NCI-H1436 (cell line): ENCODE measurements around the gene SPATA31E1.
"Not testable (repeated sequence)": the region's sequence is repeated elsewhere in the genome, so short reads cannot be mapped to it uniquely, and the experiment has no call there.

Experiments
- DNase-seq: peaks from one replicate; lab custom pipeline; 2025; lab: John Stamatoyannopoulos, UW

Gene SPATA31E1

GRCh38 chr9:87886210-87886932 is 3.7 kb downstream of the SPATA31E1 start:
- no peak for DNase-seq

- DNase-seq, result no peak
Measured at GRCh38 chr9:87886933-87887505, 4.3 kb downstream of the SPATA31E1 start.

- DNase-seq, result no peak
Measured at GRCh38 chr9:87887661-87888480, 5.2 kb downstream of the SPATA31E1 start.

GRCh38 chr9:87888501-87888900 is 5.8 kb downstream of the SPATA31E1 start:
- DNase-seq, result no peak

GRCh38 chr9:87889065-87889881 is 6.6 kb downstream of the SPATA31E1 start:
- DNase-seq, result no peak

GRCh38 chr9:87889882-87890252 is 7.2 kb downstream of the SPATA31E1 start:
- no peak for DNase-seq

- DNase-seq, result no peak
Measured at GRCh38 chr9:87890837-87891236, 8.2 kb downstream of the SPATA31E1 start.

- no peak for DNase-seq
Measured at GRCh38 chr9:87891754-87892153, 9.1 kb downstream of the SPATA31E1 start.

GRCh38 chr9:87892956-87893355 is 10.3 kb downstream of the SPATA31E1 start:
- DNase-seq, result no peak

GRCh38 chr9:87894998-87895625 is 12.4 kb downstream of the SPATA31E1 start:
- no peak for DNase-seq

GRCh38 chr9:87896891-87897290 is 14.2 kb downstream of the SPATA31E1 start:
- no peak for DNase-seq

GRCh38 chr9:87898151-87898550 is 15.5 kb downstream of the SPATA31E1 start:
- no peak for DNase-seq

- not testable (repeated sequence) for DNase-seq
Measured at GRCh38 chr9:87902371-87902770, 19.7 kb downstream of the SPATA31E1 start.

GRCh38 chr9:87909310-87910041 is 26.8 kb downstream of the SPATA31E1 start:
- no peak for DNase-seq

- no peak for DNase-seq
Measured at GRCh38 chr9:87910821-87911220, 28.1 kb downstream of the SPATA31E1 start.

GRCh38 chr9:87917662-87918061 is 35.0 kb downstream of the SPATA31E1 start, which contains the start of gene SPATA31C1:
TSS of gene SPATA31C1 (plus strand) at chr9:87917962.
- not testable (repeated sequence) for DNase-seq

GRCh38 chr9:87919013-87919412 is 36.3 kb downstream of the SPATA31E1 start:
- not testable (repeated sequence) for DNase-seq

- DNase-seq, result not testable (repeated sequence)
Measured at GRCh38 chr9:87921561-87921960, 38.9 kb downstream of the SPATA31E1 start.

GRCh38 chr9:87923012-87923411 is 40.3 kb downstream of the SPATA31E1 start:
- DNase-seq, result not testable (repeated sequence)

GRCh38 chr9:87924851-87925250 is 42.2 kb downstream of the SPATA31E1 start:
- DNase-seq, result not testable (repeated sequence)

GRCh38 chr9:87929152-87929551 is 46.5 kb downstream of the SPATA31E1 start:
- DNase-seq, result not testable (repeated sequence)
